ENCODE measurements around the gene NAPSA. TPM values are rescaled to one million over a fixed set of nuclear protein-coding genes. Genes with fewer than 3 reads are reported as not detected.

Gene NAPSA
- total RNA-seq = 0.51 TPM in 1 of 2 replicates, not detected in the other

DNA sequence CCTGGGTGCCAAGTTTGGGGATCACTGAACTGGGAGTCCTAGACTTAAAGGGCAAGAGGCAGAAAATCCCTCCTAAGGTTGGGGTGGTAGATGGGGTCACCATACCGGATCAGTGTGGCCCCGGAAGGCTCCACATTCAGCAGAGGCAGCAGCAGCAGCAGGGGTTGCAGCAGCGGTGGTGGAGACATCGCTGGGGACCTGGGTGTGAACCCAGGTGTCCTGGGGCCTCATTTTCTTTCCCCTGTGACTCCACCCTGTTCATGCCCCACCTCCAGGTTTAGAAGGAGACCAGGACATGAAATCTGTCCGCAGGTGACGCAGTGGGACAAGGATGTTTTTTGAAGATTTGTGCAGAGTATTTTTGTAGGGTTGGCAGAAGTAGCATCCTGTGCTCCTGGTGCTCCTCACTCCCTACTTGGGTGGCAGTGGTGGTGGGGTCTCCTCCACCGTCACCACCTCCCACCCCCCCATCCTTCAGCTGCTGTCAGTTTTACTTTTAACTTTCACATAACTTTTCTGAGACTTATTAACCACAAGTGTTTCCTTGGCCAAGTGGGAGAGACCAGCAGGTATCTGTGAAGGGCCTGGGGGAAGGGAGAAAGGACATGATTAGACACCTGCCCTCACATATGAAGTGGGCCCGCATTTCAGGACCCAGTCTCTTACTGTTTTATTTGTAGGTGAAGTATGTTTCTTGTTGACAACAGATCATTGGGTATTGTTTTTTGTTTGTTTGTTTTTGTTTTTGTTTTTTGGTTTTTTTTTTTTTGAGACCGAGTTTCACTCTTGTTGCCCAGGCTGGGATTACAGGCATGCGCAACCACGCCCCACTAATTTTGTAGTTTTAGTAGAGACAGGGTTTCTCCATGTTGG is at the start of gene NAPSA:
TSS of gene NAPSA (minus strand) at position 206 of the 873 bp plus-strand sequence. CDS start at position 188, 18 bp downstream.

DNA sequence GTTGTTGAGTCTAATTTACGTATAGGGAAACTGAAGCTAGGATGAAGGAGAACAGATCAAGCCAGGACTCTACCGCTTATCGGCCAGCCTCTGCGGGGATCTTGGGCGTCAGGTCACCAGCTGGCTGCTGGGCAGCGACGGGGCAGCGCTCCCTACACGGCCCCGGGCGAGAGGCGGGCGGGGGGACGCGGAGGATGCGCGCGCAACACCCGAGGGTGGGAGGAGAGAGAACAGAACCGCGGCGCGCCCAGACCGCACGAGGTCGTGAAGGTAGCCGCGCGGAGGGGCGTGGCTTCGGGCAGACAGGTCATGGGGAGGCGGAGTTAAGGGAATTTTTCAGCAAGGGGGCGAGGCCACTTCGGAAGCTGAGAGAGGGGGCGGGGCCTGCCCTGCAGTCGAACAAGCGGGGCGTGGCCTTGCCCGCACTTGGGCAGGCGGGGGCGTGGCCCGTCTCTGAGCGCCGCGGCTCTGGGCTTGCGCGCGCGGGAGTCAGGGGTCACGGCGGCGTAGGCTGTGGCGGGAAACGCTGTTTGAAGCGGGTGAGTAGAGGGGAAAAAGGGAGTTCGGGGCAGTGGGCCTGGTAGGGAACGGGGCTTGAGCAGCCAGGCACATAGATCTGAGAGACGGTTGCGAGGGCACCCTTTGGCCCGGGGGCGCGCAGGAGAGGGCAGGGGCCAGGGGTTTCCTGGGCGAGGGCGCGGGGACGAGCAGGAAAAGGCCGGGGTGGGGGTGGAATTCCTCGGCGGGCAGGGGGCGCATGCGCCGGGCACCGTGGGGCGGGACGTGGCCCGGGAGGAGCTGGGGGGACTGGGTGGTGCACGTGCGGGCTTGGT is 18.6 kb upstream of the NAPSA start, which contains the start of gene POLD1:
TSS of gene POLD1 (plus strand) at position 496 of the 833 bp plus-strand sequence. CDS start 14,505 bp downstream, outside the sequence.

DNA sequence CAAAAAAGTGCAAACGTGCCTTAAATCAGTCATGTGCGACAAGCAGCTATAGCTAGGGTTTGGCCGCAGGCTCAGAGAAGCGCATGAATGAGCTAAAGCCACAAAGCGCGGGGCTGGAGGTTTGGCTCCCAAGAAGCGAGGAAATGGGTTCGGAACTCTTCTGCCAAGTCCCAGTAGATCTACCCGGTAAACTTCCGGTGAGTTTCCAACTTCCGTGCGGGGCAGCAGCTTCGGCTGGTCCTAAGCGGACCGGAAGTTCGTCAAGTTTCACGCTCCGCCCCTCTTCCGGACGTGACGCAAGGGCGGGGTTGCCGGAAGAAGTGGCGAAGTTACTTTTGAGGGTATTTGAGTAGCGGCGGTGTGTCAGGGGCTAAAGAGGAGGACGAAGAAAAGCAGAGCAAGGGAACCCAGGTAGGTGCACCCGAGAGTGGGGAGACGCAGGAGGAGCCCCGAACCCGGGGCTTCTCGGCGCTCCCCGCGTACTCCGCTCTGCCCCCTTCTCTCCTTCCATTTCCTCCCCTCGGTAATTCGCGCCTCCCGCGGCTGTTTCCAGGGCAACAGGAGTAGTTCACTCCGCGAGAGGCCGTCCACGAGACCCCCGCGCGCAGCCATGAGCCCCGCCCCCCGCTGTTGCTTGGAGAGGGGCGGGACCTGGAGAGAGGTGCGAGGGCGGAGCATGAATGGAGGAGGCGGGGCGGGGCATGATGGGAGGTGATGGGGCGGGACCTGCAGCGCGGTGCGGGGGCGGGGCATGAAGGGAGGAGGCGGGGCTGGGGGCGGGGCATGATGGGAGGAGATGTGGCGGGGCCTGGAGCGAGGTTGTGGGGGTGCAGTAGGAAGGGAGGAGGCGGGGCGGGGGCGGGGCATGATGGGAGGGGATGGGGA is 11.0 kb upstream of the NAPSA start, which contains the start of gene NR1H2:
TSS of gene NR1H2 (plus strand) at position 292 of the 885 bp plus-strand sequence. CDS start 1,149 bp downstream, outside the sequence.

DNA sequence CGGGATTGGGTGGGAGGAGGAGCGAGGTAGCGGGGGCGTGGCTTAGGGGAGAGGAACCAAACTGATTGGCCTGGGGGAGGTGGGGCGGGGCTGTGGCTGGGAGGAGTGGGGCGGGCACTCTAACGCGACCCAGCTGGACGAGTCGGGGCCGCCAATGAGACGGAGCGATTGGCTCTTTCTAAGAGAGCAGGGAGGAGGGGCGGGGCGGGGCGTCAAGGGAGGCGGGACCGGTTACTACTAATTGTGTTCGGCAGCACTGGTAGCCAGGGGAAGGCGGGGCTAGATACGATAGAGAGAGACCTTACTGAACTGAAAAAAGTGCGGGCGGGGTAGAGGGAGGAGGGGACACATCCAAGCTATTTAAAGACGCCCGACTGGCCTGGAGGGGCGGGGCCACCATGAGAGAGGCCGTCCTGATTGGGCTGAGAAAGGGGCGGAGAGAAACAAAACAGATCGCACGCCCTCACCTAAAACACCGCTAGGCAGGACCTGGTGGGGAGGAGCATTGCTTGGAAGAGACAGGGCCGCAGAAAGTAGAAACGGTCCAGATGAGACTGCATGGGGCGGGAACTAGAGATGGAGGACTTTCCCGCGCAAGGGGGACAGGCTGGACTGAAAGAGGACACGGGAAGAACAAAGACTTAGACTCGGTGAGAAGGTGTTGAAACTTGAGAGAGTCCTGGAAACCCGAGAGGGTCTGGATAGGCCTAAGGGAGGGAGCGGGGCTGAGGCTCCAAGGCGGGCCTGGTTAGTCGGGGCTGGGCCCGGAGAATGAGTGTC is 36.1 kb downstream of the NAPSA start, which contains the start of gene KCNC3:
TSS of gene KCNC3 (minus strand) at position 232 of the 780 bp plus-strand sequence. CDS start 295 bp downstream, outside the sequence.

Other genes with a start within 250 kb of the NAPSA start
- not detected in 2 replicates for gene IZUMO2, start 202.4 kb downstream of the NAPSA start, total RNA-seq
- not detected in 2 replicates for gene MYH14, start 162.0 kb downstream of the NAPSA start, total RNA-seq
- under 0.01 TPM in 2 replicates for gene KCNC3, start 36.3 kb downstream of the NAPSA start, total RNA-seq
- 73.0 and 88.9 TPM in 2 replicates for gene NR1H2, start 10.8 kb upstream of the NAPSA start, total RNA-seq
- gene POLD1, start 18.7 kb upstream of the NAPSA start, total RNA-seq = 12.8 and 21.7 TPM in 2 replicates
- 0.17 TPM in 1 of 2 replicates, not detected in the other for gene SPIB, start 53.3 kb upstream of the NAPSA start, total RNA-seq
- gene MYBPC2, start 67.3 kb upstream of the NAPSA start, total RNA-seq = 0.26 TPM in 1 of 2 replicates, not detected in the other
- gene EMC10, start 110.9 kb upstream of the NAPSA start, total RNA-seq = 120 and 125 TPM in 2 replicates
- gene GARIN5A, start 111.2 kb upstream of the NAPSA start, total RNA-seq = 1.1 TPM in 1 of 2 replicates, not detected in the other
- 48.7 and 55.0 TPM in 2 replicates for gene JOSD2, start 145.6 kb upstream of the NAPSA start, total RNA-seq
- not detected in 2 replicates for gene ASPDH, start 148.3 kb upstream of the NAPSA start, total RNA-seq
- gene LRRC4B, start 202.8 kb upstream of the NAPSA start, total RNA-seq = 0.35 and 0.60 TPM in 2 replicates

Data from pericardium fibroblast (primary cell).